Measurements from ENCODE around the gene DOCK4. TPM values are rescaled to one million over a fixed set of nuclear protein-coding genes. Genes with fewer than 3 reads are reported as not detected.

Gene DOCK4
- total RNA-seq, 4 donors from 2014 or later: 9.9 to 30.9 (median 13.7) TPM

DNA sequence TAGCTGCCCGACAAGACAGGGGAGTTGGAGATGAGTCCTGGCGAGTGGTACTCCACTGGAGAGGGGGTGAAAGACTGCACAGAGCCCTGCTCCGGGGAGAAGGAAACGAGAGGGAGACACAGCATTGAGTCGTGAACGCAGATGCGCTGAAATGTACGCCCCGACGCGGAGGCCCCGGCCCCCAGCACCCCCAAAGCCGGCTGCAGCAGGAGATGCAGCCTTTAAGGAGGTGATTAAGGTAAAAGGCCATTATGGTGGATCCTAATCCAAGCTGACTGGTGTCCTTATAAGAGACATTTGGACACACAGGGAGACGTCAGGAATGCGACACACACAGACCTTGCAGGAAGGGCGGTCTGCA is 477.6 kb downstream of the DOCK4 start:
- no peak for TF ChIP-seq CTCF (IDR thresholded peaks at IDR 0.05)
- TF ChIP-seq POLR2A (IDR thresholded peaks at IDR 0.05): no peak
- H3K36me3 ChIP-seq: peaks cover 0 to 35% (median 0%) of the 10 kb centered on the region in 3 donors
- no peak overlapping the region for H3K27ac ChIP-seq
- intact Hi-C loops (cut with DNase I): no loop called here
- no peaks in the 10 kb centered on the region for H3K4me1 ChIP-seq
- no peak overlapping the region for H3K4me3 ChIP-seq
- WGBS, 2 donors: 85 to 87% methylated on average over 5 to 16 of the region's 16 CpGs
- no peak for DNase-seq
- H3K9me3 ChIP-seq: no peaks in the 10 kb centered on the region
- H3K27me3 ChIP-seq: no peaks in the 10 kb centered on the region

DNA sequence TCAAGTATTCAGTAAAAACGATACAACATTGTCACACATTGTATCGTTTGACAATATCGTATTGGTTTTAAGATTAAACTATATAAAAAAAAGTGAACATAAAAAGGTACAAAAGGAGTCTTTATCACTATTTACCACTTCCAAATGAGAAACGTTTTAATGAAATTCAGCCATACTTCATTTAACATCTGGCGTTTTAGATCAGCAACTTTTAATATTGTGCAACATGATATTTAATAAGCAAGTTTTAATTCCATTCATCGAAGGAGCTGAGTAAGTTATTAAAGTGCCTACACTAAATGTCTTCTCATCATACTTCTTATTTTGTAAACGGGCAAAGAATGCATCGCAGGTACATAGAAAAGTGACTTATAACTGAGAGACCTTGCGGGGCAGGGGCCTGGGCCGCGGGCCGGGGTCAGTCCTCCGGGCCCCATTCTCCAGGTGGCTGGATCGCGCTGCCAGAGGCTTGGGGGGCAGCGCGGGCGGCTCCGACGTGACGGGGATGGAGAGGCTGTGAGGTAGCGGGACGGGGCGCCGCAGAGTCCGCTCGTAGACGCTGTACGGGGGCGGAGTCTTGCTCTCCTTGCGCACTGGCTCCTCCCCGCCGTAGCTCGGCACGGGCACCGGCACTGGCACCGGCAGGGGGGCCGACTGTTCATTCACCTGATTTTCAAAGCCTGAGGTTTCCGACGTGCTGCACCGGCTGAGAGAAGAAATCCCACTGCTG is 478.1 kb downstream of the DOCK4 start:
- H3K36me3 ChIP-seq: peaks cover 0 to 30% (median 0%) of the 10 kb centered on the region in 3 donors
- H3K9me3 ChIP-seq: no peaks in the 10 kb centered on the region
- TF ChIP-seq CTCF (IDR thresholded peaks at IDR 0.05): no peak
- no peak for TF ChIP-seq POLR2A (IDR thresholded peaks at IDR 0.05)
- H3K4me3 ChIP-seq: no peak overlapping the region
- H3K4me1 ChIP-seq: no peaks in the 10 kb centered on the region
- no peak overlapping the region for H3K27ac ChIP-seq
- intact Hi-C loops (cut with DNase I): no loop called here
- no peak for DNase-seq
- no peaks in the 10 kb centered on the region for H3K27me3 ChIP-seq
- WGBS, 2 donors: 87 to 88% methylated on average over 14 to 32 of the region's 41 CpGs

DNA sequence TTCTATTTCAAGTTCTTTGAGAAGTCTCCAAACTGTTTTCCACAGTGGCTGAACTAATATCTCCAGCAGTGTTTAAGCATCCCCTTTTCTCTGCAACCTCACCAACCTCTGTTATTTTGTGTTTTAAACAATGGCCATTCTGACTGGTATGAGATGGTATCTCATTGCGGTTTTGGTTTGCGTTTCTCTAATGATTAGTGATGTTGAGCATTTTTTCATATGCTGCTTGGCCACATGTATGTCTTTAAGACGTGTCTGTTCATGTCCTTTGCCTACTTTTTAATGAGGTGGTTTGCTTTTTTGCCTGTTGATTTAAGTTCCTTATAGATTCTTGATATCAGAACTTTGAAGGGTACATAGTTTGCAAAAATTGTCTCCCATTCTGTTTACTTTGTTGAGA is 487.3 kb downstream of the DOCK4 start:
- H3K27ac ChIP-seq: no peak overlapping the region
- no peak for TF ChIP-seq POLR2A (IDR thresholded peaks at IDR 0.05)
- TF ChIP-seq CTCF (IDR thresholded peaks at IDR 0.05): no peak
- intact Hi-C loops (cut with DNase I): no loop called here
- 78 to 82% methylated on average over 3 of the region's 3 CpGs for WGBS, 2 donors
- H3K4me3 ChIP-seq: no peak overlapping the region
- H3K9me3 ChIP-seq: no peaks in the 10 kb centered on the region
- no peaks in the 10 kb centered on the region for H3K36me3 ChIP-seq
- H3K27me3 ChIP-seq: no peaks in the 10 kb centered on the region
- no peaks in the 10 kb centered on the region for H3K4me1 ChIP-seq
- no peak for DNase-seq

DNA sequence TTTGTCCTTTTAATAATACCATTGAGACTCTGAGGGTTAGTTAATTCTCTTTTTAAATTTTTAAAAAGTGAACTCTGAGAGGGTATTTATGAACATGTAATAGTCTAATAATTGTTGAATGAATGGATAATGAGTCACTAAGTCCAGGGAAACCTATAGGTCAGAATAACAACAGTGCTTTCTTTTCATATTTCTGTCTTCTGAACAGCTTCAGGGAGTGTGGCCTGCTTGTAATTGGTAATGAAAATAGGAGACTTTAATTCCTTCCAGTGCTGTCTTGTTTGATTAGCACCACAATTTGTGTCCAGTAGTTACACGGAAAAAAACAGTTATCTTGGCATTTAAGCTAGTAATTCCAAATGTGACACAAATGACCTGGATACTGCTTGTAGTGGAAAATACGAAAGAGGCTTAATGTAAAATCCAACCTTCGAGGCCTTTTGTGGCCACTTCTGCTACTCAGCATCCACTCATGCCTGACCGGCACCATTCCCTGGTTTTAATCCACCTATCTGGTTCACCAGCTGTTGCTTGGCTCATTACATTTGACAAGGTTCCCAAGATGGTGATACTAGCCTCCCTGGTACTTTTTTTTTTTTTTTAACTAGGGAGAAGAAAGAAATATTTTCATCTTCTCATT is 494.7 kb downstream of the DOCK4 start:
- TF ChIP-seq POLR2A (IDR thresholded peaks at IDR 0.05) (no peak), CTCF (IDR thresholded peaks at IDR 0.05) (no peak)
- no peak overlapping the region for H3K4me3 ChIP-seq
- no peak for DNase-seq
- 76 to 79% methylated on average over 4 of the region's 4 CpGs for WGBS, 2 donors
- H3K36me3 ChIP-seq: no peaks in the 10 kb centered on the region
- no peaks in the 10 kb centered on the region for H3K27me3 ChIP-seq
- intact Hi-C loops (cut with DNase I): no loop called here
- H3K4me1 ChIP-seq: no peaks in the 10 kb centered on the region
- H3K27ac ChIP-seq: no peak overlapping the region
- H3K9me3 ChIP-seq: no peaks in the 10 kb centered on the region

- Histone ChIP-seq H3K4me3 (no peak overlapping the region), H3K9me3 (no peaks in the 10 kb centered on the region), H3K36me3 (no peaks in the 10 kb centered on the region), H3K27me3 (no peaks in the 10 kb centered on the region), H3K27ac (no peak overlapping the region), H3K4me1 (no peaks in the 10 kb centered on the region)
- 83 to 100% methylated on average over 1 of the region's 1 CpG for whole genome bisulfite sequencing, 2 donors
- DNase-seq: no peak
- intact Hi-C loops (cut with DNase I): no loop called here
- no peak for TF ChIP-seq CTCF (IDR thresholded peaks at IDR 0.05)
- no peak for TF ChIP-seq POLR2A (IDR thresholded peaks at IDR 0.05)
Measured at GRCh38 chr7:111710839-111711380, 495.3 kb downstream of the DOCK4 start.

Data from esophagus squamous epithelium (tissue), 5 donors.